Measurements from ENCODE around the gene ZDHHC8.

Gene ZDHHC8

GRCh38 chr22:20114506-20115475, 16.8 kb upstream of the ZDHHC8 start:
- DNase-seq (ENCODE audit: low spot score): no peak

GRCh38 chr22:20115691-20116375, 15.8 kb upstream of the ZDHHC8 start, which contains the start of gene RANBP1:
RANBP1 (plus strand) TSS chr22:20116104; CDS start chr22:20116185, 81 bp downstream.
- DNase-seq (ENCODE audit: low spot score): no peak

GRCh38 chr22:20116376-20116950, 15.1 kb upstream of the ZDHHC8 start:
- peak; percentile 37 for DNase-seq (ENCODE audit: low spot score)

- DNase-seq (ENCODE audit: low spot score): peak; percentile 99
Observed at GRCh38 chr22:20116951-20117632, 14.5 kb upstream of the ZDHHC8 start, which contains the start of gene TRMT2A. TRMT2A (minus strand) TSS chr22:20117226; CDS start chr22:20116906, 320 bp downstream.

- DNase-seq (ENCODE audit: low spot score): peak; percentile 47
Observed at GRCh38 chr22:20117633-20118299, 13.8 kb upstream of the ZDHHC8 start.

- DNase-seq (ENCODE audit: low spot score): no peak
Observed at GRCh38 chr22:20118300-20119020, 13.1 kb upstream of the ZDHHC8 start.

- DNase-seq (ENCODE audit: low spot score): no peak
Observed at GRCh38 chr22:20121856-20122415, 9.7 kb upstream of the ZDHHC8 start.

DNA sequence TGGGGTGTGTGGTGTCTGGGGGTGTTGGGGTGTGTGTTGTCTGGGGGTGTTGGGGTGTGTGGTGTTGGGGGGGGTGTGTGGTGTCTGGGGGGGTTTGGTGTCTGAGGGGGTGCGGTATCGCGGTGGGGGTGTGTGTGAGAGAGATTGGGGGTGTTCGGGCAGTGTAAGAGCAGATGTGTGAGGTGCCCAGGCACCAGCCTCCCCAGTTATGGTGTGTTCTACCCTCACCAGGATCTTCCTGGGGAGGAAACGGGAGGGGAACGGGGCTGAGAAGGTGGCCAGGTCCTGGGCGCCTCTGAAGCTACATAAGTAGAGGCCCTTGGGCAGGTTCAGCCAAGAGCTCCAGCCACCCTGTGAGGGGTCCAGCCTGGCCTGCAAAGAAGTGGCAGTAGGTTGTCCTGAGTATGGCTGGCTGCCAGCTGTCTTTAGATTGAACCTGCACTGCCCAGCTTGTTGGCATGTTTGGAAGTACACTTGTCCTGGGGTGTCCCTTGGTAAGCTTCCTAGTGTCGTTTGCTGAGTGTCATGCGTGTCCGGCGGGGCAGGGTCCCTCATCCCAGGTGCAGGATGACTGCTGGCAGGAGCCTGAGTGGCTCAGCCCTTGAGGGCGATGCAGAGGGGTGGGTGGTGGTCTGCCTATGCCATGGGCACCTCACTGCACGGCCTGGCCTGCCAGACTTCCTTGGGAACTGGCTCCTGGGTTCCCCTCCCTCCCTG, 8.1 kb upstream of the ZDHHC8 start:
- DNase-seq (ENCODE audit: low spot score): no peak

- DNase-seq (ENCODE audit: low spot score): no peak
Observed at GRCh38 chr22:20124083-20124787, 7.4 kb upstream of the ZDHHC8 start.

DNA sequence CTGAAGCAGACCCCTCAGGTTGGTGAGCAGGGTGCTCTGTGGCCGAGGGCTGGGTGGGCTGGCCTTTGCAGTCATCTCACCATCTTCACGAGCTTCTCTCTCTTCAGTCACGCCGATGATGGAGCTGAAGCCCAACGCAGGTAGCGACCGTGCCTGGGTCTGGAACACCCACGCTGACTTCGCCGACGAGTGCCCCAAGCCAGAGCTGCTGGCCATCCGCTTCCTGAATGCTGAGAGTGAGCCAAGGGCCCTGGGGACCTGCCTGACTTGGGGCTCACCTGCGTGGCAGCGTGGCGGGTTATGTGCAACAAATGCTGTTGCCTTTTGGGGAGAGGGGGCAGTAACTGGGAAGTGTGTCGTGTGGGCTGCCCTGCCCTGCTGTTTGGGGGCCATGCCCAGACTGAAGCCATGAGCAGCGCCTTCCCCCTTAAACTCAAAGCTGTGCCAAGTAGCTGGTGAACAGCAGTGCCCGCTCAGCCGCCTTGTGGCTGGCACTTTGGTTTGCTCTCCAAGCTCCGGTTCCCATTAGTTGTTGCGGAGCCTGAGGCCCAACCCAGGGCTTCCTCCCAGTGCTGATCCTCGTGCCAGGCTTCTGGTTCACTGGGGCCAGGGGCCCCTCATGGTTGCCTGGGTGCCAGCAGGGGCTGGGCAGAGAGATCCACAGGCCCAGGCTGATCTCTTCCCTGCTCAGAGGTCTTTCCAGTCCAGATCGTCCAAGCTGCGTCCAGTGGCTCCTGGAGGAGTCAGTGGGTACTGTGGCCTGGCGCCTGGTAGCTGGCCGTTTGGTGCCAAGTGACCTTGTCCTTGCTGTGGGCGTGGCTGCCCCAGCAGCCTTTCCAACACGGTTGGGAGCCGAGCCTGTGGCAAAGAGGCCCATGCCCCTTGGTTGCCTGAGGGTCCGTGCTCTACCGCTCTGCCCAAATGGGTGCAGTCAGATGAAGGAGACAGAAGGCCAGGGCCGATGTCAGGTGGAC, 6.1 kb upstream of the ZDHHC8 start:
- DNase-seq (ENCODE audit: low spot score): no peak

- DNase-seq (ENCODE audit: low spot score): no peak
Observed at GRCh38 chr22:20126284-20127029, 5.1 kb upstream of the ZDHHC8 start.

DNA sequence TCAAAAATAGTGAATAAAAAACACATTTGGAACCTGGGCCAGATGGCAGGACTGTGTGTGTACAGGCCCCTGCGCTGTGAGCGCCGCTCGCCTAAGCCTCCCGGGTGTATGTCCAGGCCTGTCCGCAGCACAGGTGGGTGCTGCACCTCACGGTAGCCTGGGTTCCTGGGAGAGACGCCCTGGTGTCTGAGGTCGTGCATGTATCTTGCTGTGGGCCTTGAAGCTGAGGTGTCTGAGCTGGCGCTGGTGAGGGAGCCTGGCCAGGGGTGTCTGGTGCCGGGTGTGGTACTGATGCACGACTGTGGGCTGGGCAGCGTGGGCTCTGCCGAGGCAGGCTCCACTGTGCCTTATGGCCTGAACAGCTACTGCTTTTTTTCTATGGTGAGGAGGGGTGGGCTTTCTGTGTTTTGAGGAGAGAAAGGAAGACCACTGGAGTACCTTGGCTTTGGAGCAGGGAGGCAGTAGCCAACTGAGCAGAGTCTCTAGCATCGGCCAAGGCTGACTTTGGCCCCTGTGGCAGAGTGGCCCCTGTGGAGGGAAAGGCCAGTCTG, 4.2 kb upstream of the ZDHHC8 start:
- no peak for DNase-seq (ENCODE audit: low spot score)

DNA sequence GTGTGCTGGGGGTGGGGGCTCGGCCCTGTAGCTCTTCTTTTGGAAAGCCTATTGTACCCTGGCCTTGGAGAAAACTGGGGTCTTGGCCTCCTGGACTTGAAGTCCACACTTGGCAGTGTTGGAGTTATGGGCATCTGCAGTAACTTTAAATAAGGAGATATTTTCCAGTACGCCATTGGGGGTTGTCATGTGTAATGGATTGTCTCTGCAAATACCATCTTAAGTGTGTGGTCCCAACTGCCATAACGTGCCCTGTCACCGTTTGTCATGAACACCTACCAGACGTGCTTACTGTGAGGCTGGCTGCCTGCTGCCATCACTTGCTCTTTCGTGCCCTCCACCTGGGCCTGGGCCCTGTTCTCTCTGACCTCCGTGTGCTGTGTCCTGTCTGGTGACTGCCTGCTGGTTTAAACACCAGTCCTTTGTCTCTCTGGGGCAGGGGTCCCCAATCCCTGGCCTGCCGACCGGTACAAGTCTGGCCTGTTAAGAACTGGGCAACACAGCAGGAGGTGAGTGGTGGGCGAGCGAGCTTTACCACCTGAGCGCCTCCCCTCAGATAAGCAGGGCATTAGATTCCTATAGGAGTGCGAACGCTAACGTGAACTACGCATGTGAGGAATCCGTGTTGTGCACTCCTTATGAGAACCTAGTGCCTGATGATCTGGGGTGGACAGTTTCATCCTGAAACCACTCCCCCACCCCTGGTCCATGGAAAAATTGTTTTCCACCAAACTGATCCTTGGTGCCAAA, 3.6 kb upstream of the ZDHHC8 start:
- DNase-seq (ENCODE audit: low spot score): no peak

DNA sequence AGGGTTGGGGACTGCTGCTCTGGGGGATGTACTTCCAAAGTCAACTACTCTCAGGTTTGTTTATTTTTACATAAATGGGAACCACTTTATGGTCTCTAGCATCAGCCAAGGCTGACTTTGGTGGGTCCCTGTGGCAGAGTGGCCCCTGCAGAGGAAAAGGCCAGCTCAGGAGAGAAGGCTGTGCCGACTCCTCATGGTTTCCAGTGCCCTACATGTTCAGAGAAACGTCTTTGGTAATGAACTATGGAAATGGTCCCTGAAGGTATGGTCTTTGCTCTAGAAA, 3.0 kb upstream of the ZDHHC8 start:
- DNase-seq (ENCODE audit: low spot score): no peak

DNA sequence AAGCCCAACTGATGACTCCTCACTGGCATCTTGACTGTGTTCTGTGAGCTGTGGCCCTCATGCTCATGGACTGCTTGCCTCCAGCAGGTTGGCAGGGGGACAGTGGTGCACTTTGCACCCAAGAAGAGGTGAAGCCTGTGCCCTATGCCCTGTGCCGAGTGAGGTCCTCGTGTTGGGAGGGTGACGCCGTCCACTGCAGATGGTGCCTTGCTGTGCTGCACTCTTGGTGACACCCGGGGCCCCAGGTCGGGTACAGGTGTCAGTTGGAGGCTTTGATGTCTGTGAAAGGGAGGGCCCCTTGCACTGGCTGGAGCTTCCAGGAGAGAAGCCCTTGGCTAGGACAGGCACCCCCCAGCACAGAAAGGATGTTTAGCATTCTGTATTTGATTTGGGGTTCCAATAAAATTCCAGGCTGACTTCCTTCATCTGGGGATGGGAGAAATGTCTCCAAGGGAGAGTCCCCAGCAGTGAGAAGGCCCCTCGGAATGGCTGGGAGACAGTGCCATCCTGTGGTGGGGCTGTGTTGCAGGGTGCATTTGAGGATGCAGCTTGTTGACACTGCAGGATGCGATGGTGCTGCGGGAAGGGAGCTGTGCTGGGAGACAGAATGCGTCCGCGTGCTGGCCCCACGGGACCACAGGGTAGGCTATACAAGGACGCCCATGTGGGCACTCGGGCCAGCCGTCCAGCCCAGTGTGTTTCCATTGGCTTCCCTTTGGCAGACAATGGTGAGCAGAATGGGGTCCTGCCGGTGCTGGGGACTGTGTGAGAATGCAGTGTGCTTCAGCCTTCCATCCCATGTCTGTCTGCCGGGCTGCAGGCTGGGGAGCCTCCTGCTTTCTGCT, 2.5 kb upstream of the ZDHHC8 start:
- DNase-seq (ENCODE audit: low spot score): peak; percentile 48

DNA sequence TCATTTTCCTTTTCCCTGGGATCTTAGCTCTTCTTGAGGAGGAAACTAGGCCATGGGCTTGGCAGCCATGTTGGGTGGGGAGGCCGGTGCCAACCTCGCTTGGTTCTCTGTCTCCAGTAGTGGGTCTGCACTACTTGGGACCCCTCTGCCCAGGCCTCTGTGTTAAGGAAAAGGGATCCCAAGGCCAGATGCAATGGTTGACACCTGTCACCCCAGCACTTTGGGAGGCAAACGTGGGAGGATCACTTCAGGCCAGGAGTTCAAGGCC, 1.9 kb upstream of the ZDHHC8 start:
- no peak for DNase-seq (ENCODE audit: low spot score)
